Osteoblast (primary cell): ENCODE measurements around the gene ZYX. TPM values are rescaled to one million over a fixed set of nuclear protein-coding genes. Genes with fewer than 3 reads are reported as not detected.
A peak's percentile ranks its signal among the peaks of the same experiment; 100 is the strongest.

Source experiments
- DNase-seq: peaks from one replicate; pipeline ENCODE4 v3.0.0; 2011; ENCODE audit warnings: low spot score, mixed read lengths; ENCODE audit not compliant: insufficient read length; ENCODE audit errors: missing footprints
- H2AFZ ChIP-seq: 2 replicates; pipeline ENCODE4 v1.6.0; 2011; ENCODE audit warnings: mild to moderate bottlenecking, low read length
- H3K27ac ChIP-seq: 2 replicates; pipeline ENCODE4 v1.5.1; 2011; ENCODE audit warnings: mild to moderate bottlenecking, low read depth, low read length, moderate library complexity
- H3K27me3 ChIP-seq: 2 replicates; pipeline ENCODE4 v1.6.0; 2012; ENCODE audit warnings: mild to moderate bottlenecking, control low read depth, inconsistent platforms, low read length, moderate library complexity; ENCODE audit not compliant: insufficient read depth
- H3K36me3 ChIP-seq: 2 replicates; pipeline ENCODE4 v1.5.1; 2011; ENCODE audit warnings: mild to moderate bottlenecking, low read length, control low read depth, moderate library complexity; ENCODE audit not compliant: insufficient read depth
- H3K4me1 ChIP-seq: 2 replicates; pipeline ENCODE4 v1.5.1; 2011; ENCODE audit warnings: mild to moderate bottlenecking, low read length, control low read depth, moderate library complexity; ENCODE audit not compliant: insufficient read depth
- H3K4me2 ChIP-seq: 2 replicates; pipeline ENCODE4 v1.6.0; 2011; ENCODE audit warnings: mild to moderate bottlenecking, low read length; ENCODE audit not compliant: insufficient read depth
- H3K4me3 ChIP-seq: fragments of 200-600 bp; sonication (generic); 3 replicates; pipeline ENCODE4 v1.5.1; 2012; ENCODE audit warnings: mild to moderate bottlenecking, low read length, inconsistent platforms; ENCODE audit not compliant: insufficient read depth
- H3K79me2 ChIP-seq: 2 replicates; pipeline ENCODE4 v1.6.0; 2012; ENCODE audit warnings: mild to moderate bottlenecking, low read length, control low read depth, inconsistent platforms; ENCODE audit not compliant: insufficient read depth
- H3K9me3 ChIP-seq: 2 replicates; pipeline ENCODE4 v1.5.1; 2011; ENCODE audit warnings: low read depth, low read length, control low read depth
- H4K20me1 ChIP-seq: 2 replicates; pipeline ENCODE4 v1.6.0; 2012; ENCODE audit warnings: mild to moderate bottlenecking, low read length, control low read depth; ENCODE audit not compliant: insufficient read depth
- total RNA-seq: library from RNA; depleted of rRNA; stranded (reverse); fragments of >200 nt; gene quantifications from 2 replicates; pipeline ENCODE4 v1.2.3, GENCODE V29; 2012
- TF ChIP-seq, protein P1 (sequence below): IDR thresholded peaks from 2 replicates; pipeline ENCODE4 v1.5.1; 2011; ENCODE audit warnings: mild to moderate bottlenecking, low read depth, low read length, moderate library complexity; ENCODE audit errors: extremely low read depth

Gene ZYX
- total RNA-seq, 1 donor = 47.4 TPM

DNA sequence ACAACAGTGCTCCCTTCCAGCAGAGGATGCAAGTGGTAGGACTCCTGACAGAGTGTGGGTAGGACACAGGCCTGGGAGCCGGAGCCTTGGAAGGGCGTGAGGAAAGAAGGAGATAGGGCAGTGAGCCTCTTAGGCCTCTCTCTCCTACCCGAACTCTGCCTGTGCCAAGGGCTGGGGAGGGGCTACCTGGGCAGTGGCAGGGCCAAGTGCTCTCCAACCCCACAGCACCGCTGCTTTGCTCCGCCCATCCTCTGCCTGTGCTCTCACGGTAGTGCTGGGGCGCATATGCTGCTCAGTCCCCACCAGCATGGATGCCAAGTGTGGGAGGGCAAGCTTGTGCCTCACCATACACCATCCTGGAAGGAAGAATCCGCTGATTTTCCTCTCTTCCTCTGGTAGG is 26.2 kb upstream of the ZYX start:
- TF ChIP-seq, protein P1, sequence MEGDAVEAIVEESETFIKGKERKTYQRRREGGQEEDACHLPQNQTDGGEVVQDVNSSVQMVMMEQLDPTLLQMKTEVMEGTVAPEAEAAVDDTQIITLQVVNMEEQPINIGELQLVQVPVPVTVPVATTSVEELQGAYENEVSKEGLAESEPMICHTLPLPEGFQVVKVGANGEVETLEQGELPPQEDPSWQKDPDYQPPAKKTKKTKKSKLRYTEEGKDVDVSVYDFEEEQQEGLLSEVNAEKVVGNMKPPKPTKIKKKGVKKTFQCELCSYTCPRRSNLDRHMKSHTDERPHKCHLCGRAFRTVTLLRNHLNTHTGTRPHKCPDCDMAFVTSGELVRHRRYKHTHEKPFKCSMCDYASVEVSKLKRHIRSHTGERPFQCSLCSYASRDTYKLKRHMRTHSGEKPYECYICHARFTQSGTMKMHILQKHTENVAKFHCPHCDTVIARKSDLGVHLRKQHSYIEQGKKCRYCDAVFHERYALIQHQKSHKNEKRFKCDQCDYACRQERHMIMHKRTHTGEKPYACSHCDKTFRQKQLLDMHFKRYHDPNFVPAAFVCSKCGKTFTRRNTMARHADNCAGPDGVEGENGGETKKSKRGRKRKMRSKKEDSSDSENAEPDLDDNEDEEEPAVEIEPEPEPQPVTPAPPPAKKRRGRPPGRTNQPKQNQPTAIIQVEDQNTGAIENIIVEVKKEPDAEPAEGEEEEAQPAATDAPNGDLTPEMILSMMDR = no peak
- H4K20me1 ChIP-seq = no peaks in the 10 kb centered on the region

DNA sequence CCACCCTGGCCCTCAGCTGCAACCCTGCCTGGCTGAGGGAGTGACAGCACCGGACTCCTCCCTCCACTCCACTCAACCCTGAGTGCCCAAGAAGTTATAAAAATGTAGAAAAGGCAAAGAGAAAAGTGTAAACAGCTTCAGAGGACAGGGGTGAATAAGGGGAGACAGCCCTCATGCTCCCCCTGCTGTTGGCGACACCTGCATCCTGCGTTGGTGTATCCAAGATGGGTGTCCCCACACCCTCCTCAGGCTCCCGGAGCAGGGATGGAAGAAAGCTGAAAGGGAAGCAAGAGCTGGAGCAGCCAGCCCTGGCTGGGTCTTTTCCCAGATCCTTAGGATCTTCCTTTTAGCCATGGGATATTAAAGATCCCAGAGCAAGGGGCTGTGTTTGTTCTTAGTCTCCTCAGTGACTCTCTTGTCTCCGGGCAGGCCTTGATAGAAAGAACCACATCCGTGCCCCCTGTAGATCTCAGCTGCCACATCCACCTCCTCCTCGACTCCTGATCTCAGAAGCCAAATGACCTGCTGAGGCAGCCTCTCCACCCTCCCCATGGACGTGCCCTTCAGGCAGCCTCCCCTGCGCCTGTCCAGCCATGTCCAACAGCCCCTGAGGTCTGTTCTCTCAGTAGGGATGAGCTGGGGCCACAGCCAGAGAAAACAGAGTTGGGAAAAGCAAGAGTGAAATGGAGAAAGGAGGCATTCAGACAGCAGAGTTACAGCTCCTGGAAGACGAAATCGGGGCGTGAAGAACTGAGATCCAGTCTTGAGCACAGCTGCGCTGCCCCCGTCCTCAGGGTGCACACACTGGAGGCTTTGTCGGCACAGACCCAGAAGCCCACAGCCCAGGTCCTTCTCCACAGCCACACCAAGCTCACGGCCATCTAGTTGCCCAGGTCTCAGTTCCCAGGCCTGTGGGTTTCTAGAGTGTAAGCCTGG is 25.4 kb upstream of the ZYX start:
- Histone ChIP-seq H3K4me3 (no peak overlapping the region), H3K4me1 (no peaks in the 10 kb centered on the region), H3K9me3 (no peaks in the 10 kb centered on the region), H2AFZ (no peak overlapping the region), H3K27me3 (peaks cover 12% of the 10 kb centered on the region), H3K4me2 (no peak overlapping the region), H3K27ac (no peak overlapping the region), H4K20me1 (no peaks in the 10 kb centered on the region), H3K79me2 (no peaks in the 10 kb centered on the region), H3K36me3 (no peaks in the 10 kb centered on the region)
- DNase-seq = peak; percentile 72
- TF ChIP-seq, protein P1 = no peak

More for the DNA sequence above, 26.2 kb upstream of the ZYX start:
- Histone ChIP-seq H3K27ac (no peak overlapping the region), H2AFZ (no peak overlapping the region), H3K4me3 (no peak overlapping the region), H3K27me3 (peaks cover 6% of the 10 kb centered on the region), H3K9me3 (no peaks in the 10 kb centered on the region), H3K79me2 (no peaks in the 10 kb centered on the region), H3K4me2 (no peak overlapping the region), H3K36me3 (no peaks in the 10 kb centered on the region), H3K4me1 (no peaks in the 10 kb centered on the region)
- no peak for DNase-seq

DNA sequence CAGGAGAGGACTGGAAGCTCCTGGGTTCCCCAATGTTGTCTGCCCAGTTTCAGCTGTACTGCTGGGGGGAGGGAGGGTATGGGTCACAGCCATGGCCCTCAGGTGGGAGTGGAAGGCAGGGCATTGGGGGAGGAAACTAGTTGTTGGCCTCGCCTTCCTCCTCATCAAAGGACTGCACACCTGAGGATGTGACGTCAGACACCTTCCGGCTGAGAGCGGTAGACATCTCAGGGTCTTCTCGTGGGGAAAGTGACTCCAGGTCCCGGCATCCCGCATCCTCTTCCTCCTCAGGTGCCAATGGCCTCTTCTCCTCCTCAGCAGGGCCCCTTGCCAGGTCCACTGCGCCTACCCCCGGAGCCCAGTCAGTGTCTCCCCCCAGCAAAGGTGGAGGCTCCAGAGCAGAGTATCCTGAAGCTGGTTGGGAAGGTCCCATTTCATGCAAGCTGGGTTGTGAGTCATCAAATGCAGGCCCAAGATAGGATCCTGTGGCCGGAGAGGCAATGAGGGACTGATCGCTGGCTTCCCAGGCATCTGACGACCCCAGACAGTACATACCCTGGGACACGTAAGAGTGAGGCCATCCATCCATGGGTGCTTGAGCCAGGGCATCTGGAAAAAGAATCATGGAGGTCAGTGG is 24.6 kb upstream of the ZYX start:
- Histone ChIP-seq H3K79me2 (no peaks in the 10 kb centered on the region), H4K20me1 (no peaks in the 10 kb centered on the region), H3K4me3 (no peak overlapping the region), H3K36me3 (no peaks in the 10 kb centered on the region), H3K4me2 (no peak overlapping the region), H3K4me1 (no peaks in the 10 kb centered on the region), H3K27me3 (peaks cover 19% of the 10 kb centered on the region), H3K27ac (no peak overlapping the region), H2AFZ (no peak overlapping the region), H3K9me3 (no peaks in the 10 kb centered on the region)
- TF ChIP-seq, protein P1 = no peak
- DNase-seq = peak; percentile 89

DNA sequence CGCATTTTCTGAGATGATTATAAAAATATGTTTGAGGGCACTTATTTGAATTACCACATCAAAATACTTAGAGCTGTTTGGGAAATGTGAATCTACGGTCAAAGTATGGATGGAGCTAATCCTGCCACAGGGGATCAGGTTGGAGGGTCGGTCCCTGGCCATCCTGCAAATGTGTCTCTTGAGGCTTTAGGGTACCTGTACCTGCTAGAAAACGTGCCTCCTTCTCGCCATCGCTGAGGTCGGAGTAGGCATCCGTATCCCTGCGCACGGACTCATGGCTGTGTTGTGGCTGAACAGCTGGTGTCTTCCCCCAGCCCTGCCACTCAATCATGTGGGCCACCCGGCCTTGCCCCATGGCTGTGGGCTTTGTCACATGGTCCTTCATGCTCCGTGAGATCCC is 22.5 kb upstream of the ZYX start:
- Histone ChIP-seq H2AFZ (no peak overlapping the region), H3K27me3 (peaks cover 26% of the 10 kb centered on the region), H3K79me2 (no peaks in the 10 kb centered on the region), H3K4me1 (no peaks in the 10 kb centered on the region), H3K4me2 (no peak overlapping the region), H3K9me3 (no peaks in the 10 kb centered on the region), H3K4me3 (no peak overlapping the region), H4K20me1 (no peaks in the 10 kb centered on the region), H3K27ac (no peak overlapping the region), H3K36me3 (no peaks in the 10 kb centered on the region)
- TF ChIP-seq, protein P1 = no peak
- DNase-seq = peak; percentile 66
